Activated CD4-positive, alpha-beta memory T cell treated with anti-CD3 and anti-CD28 coated beads for 36 hours (primary cell): ENCODE results near the gene LRRC37A. TPM values are rescaled to one million over a fixed set of nuclear protein-coding genes. Genes with fewer than 3 reads are reported as not detected.
"Not testable (repeated sequence)": the region's sequence is repeated elsewhere in the genome, so short reads cannot be mapped to it uniquely, and the experiment has no call there.

Experiments used
- CTCF ChIA-PET: fragments of 350-600 bp; sonication (Branson Sonifier 250); formaldehyde crosslinking; loops from one replicate; lab custom pipeline; 2021; ENCODE audit warnings: antibody characterized with exemption, inconsistent platforms; lab: Charles Lee
- POLR2A ChIA-PET: fragments of 350-600 bp; sonication (Branson Sonifier 250); formaldehyde crosslinking; loops from one replicate; lab custom pipeline; 2021; ENCODE audit warnings: antibody characterized with exemption; lab: Charles Lee
- DNase-seq: peaks from one replicate; pipeline ENCODE4 v3.0.0-alpha.2; 2020
- H3K27ac Mint-ChIP-seq: one replicate; pipeline ENCODE4 v1.8.0; 2021; ENCODE audit warnings: mixed read lengths
- H3K27me3 Mint-ChIP-seq: one replicate; pipeline ENCODE4 v1.8.0; 2021; ENCODE audit warnings: mixed read lengths
- H3K36me3 Mint-ChIP-seq: one replicate; pipeline ENCODE4 v1.8.0; 2021; ENCODE audit warnings: mixed read lengths
- H3K4me1 Mint-ChIP-seq: one replicate; pipeline ENCODE4 v1.8.0; 2021; ENCODE audit warnings: low read depth, mixed read lengths
- H3K4me3 Mint-ChIP-seq: one replicate; pipeline ENCODE4 v1.8.0; 2021; ENCODE audit warnings: mild to moderate bottlenecking, mixed read lengths
- H3K9me3 Mint-ChIP-seq: one replicate; pipeline ENCODE4 v1.8.0; 2021; ENCODE audit warnings: mixed read lengths
- intact Hi-C: fragments of 100-400 bp; cut with micrococcal nuclease; formaldehyde crosslinking; loops from one replicate; pipeline ENCODE4 v1.15.1; 2023
- total RNA-seq, 2 experiments: library from RNA; stranded (reverse); gene quantifications; one replicate each; pipeline ENCODE4 v1.2.3, GENCODE V29; 2021

Gene LRRC37A
- total RNA-seq, 2 experiments from 2014 or later: 2.0 to 4.1 TPM

- DNase-seq: peak; percentile 72
- POLR2A ChIA-PET: interaction anchor here (1.5 to 2.0 kb wide), 2 partner anchors 74 to 109 kb away, joined by 3 to 8 read pairs; partner anchors contain the start of gene KANSL1
- Mint-ChIP-seq H3K27ac (peak overlapping the region; percentile 25), H3K4me1 (peaks cover 29% of the 10 kb centered on the region), H3K4me3 (peak overlapping the region; percentile 79), H3K36me3 (no peaks in the 10 kb centered on the region), H3K27me3 (peaks cover 15% of the 10 kb centered on the region), H3K9me3 (no peaks in the 10 kb centered on the region)
- CTCF ChIA-PET: interaction anchor here (0.6 to 1.4 kb wide), 3 partner anchors 20 to 203 kb away, joined by 3 to 5 read pairs (median 3); no protein-coding TSS in a partner anchor
- intact Hi-C loops: loop anchor here (2.0 kb wide), 2 partner anchors 16 to 72 kb away; no protein-coding TSS in a partner anchor
Measured at GRCh38 chr17:46266656-46267544, 28.0 kb upstream of the LRRC37A start.

GRCh38 chr17:46270032-46270431, 24.9 kb upstream of the LRRC37A start:
- Mint-ChIP-seq H3K4me3 (no peak overlapping the region), H3K36me3 (no peaks in the 10 kb centered on the region), H3K27ac (no peak overlapping the region), H3K27me3 (peaks cover 11% of the 10 kb centered on the region), H3K4me1 (peaks cover 18% of the 10 kb centered on the region), H3K9me3 (no peaks in the 10 kb centered on the region)
- ChIA-PET CTCF (interaction anchor here (0.7 to 1.1 kb wide), 3 partner anchors 21 to 1518 kb away, joined by 3 to 5 read pairs (median 3); no protein-coding TSS in a partner anchor), POLR2A (no interaction called here)
- intact Hi-C loops: no loop called here
- DNase-seq: no peak

- ChIA-PET POLR2A (no interaction called here), CTCF (interaction anchor here (1.2 kb wide), 1 partner anchor 12 kb away, joined by 3 read pairs; no protein-coding TSS in a partner anchor)
- Mint-ChIP-seq H3K4me1 (no peaks in the 10 kb centered on the region), H3K27me3 (peaks cover 2% of the 10 kb centered on the region), H3K9me3 (no peaks in the 10 kb centered on the region), H3K27ac (no peak overlapping the region), H3K36me3 (no peaks in the 10 kb centered on the region), H3K4me3 (no peak overlapping the region)
- DNase-seq: no peak
- intact Hi-C loops: no loop called here
Measured at GRCh38 chr17:46273541-46274236, 21.2 kb upstream of the LRRC37A start.

- ChIA-PET CTCF (interaction anchor here (1.0 kb wide), 1 partner anchor 14 kb away, joined by 3 read pairs; no protein-coding TSS in a partner anchor), POLR2A (no interaction called here)
- Mint-ChIP-seq H3K9me3 (no peaks in the 10 kb centered on the region), H3K27me3 (peaks cover 2% of the 10 kb centered on the region), H3K4me1 (no peaks in the 10 kb centered on the region), H3K4me3 (no peak overlapping the region), H3K27ac (no peak overlapping the region), H3K36me3 (no peaks in the 10 kb centered on the region)
- no peak for DNase-seq
- intact Hi-C loops: no loop called here
Measured at GRCh38 chr17:46274238-46274637, 20.7 kb upstream of the LRRC37A start.

GRCh38 chr17:46276728-46277479, 18.0 kb upstream of the LRRC37A start:
- H3K9me3 Mint-ChIP-seq, H3K4me1 Mint-ChIP-seq, H3K4me3 Mint-ChIP-seq, H3K27me3 Mint-ChIP-seq, H3K36me3 Mint-ChIP-seq, H3K27ac Mint-ChIP-seq, intact Hi-C loops, POLR2A ChIA-PET, DNase-seq: not testable (repeated sequence)
- CTCF ChIA-PET: interaction anchor here (1.8 kb wide), 1 partner anchor 328 kb away, joined by 6 read pairs; no protein-coding TSS in a partner anchor

GRCh38 chr17:46281336-46281735, 13.6 kb upstream of the LRRC37A start:
- H3K36me3 Mint-ChIP-seq, H3K27ac Mint-ChIP-seq, POLR2A ChIA-PET, DNase-seq, H3K9me3 Mint-ChIP-seq, H3K4me3 Mint-ChIP-seq, intact Hi-C loops, H3K27me3 Mint-ChIP-seq, CTCF ChIA-PET: not testable (repeated sequence)
- peaks cover 21% of the 10 kb centered on the region for H3K4me1 Mint-ChIP-seq

- DNase-seq, H3K27ac Mint-ChIP-seq, CTCF ChIA-PET, H3K27me3 Mint-ChIP-seq, H3K36me3 Mint-ChIP-seq, POLR2A ChIA-PET, H3K4me3 Mint-ChIP-seq, H3K9me3 Mint-ChIP-seq: not testable (repeated sequence)
- intact Hi-C loops: loop anchor here (2.0 kb wide), 1 partner anchor 16 kb away; no protein-coding TSS in a partner anchor
- H3K4me1 Mint-ChIP-seq: peaks cover 29% of the 10 kb centered on the region
Measured at GRCh38 chr17:46282635-46283034, 12.3 kb upstream of the LRRC37A start.

- H3K9me3 Mint-ChIP-seq, H3K36me3 Mint-ChIP-seq, intact Hi-C loops, H3K4me3 Mint-ChIP-seq, H3K27me3 Mint-ChIP-seq, POLR2A ChIA-PET: not testable (repeated sequence)
- CTCF ChIA-PET: interaction anchor here (0.9 kb wide), 1 partner anchor 107 kb away, joined by 4 read pairs; no protein-coding TSS in a partner anchor
- peaks cover 31% of the 10 kb centered on the region for H3K4me1 Mint-ChIP-seq
- H3K27ac Mint-ChIP-seq: peak overlapping the region; percentile 70
- DNase-seq: peak; percentile 78
Measured at GRCh38 chr17:46284467-46284866, 10.5 kb upstream of the LRRC37A start.

- H3K36me3 Mint-ChIP-seq, H3K9me3 Mint-ChIP-seq, H3K27me3 Mint-ChIP-seq, intact Hi-C loops, H3K4me3 Mint-ChIP-seq, POLR2A ChIA-PET, H3K27ac Mint-ChIP-seq, DNase-seq: not testable (repeated sequence)
- peaks cover 31% of the 10 kb centered on the region for H3K4me1 Mint-ChIP-seq
- CTCF ChIA-PET: interaction anchor here (0.6 to 2.1 kb wide), 5 partner anchors 12 to 283 kb away, joined by 3 to 7 read pairs (median 3); no protein-coding TSS in a partner anchor
Measured at GRCh38 chr17:46285500-46285899, 9.4 kb upstream of the LRRC37A start.

GRCh38 chr17:46286764-46287221, 8.1 kb upstream of the LRRC37A start:
- H3K36me3 Mint-ChIP-seq, intact Hi-C loops, H3K9me3 Mint-ChIP-seq, H3K27ac Mint-ChIP-seq, H3K4me3 Mint-ChIP-seq, H3K27me3 Mint-ChIP-seq, POLR2A ChIA-PET: not testable (repeated sequence)
- DNase-seq: peak; percentile 65
- CTCF ChIA-PET: interaction anchor here (0.6 to 2.1 kb wide), 17 partner anchors 9 to 705 kb away, joined by 3 to 7 read pairs (median 4); partner anchors contain the start of genes KANSL1 and STH
- H3K4me1 Mint-ChIP-seq: peaks cover 37% of the 10 kb centered on the region

GRCh38 chr17:46287587-46287986, 7.3 kb upstream of the LRRC37A start:
- H3K36me3 Mint-ChIP-seq, H3K27me3 Mint-ChIP-seq, intact Hi-C loops, H3K27ac Mint-ChIP-seq, H3K4me3 Mint-ChIP-seq, H3K9me3 Mint-ChIP-seq: not testable (repeated sequence)
- ChIA-PET POLR2A (interaction anchor here (1.1 kb wide), 1 partner anchor 709 kb away, joined by 3 read pairs; no protein-coding TSS in a partner anchor), CTCF (interaction anchor here (1.5 kb wide), 1 partner anchor 142 kb away, joined by 5 read pairs; no protein-coding TSS in a partner anchor)
- H3K4me1 Mint-ChIP-seq: peaks cover 37% of the 10 kb centered on the region
- peak; percentile 7 for DNase-seq
